Measurements from ENCODE around the gene RAC2.

RAC2 gene

DNA sequence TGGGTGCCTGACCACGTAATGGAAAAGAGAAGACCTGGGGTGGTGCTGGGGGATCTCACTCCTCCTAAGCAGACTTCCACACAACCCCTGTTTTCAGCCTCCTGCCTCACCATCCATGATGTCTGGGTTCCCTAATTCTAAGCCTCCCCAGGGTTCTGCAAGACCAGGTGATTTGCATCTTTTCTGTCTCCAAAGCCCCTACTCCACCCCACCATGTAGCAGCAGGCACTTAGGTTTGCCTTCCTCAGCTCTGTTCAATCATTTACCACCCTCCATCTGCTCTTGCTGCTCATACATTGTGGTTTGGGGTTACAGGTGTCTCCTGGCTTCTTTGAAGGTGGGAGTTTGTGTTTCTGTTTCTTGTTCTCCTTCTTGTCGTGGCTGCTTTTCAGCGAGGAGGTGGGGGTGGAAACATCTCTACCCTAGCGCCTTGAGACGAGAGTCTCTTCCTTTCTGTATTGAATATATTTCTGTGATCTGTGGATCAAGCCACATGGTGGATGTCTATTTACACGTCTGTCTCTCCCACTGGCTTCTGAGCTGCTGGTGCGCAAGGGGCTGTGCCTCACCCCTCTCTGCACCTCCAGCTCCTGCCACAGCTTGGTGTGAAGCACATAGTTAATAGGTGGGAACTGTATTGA is 25.2 kb downstream of the RAC2 start:
- TF ChIP-seq, protein P1, sequence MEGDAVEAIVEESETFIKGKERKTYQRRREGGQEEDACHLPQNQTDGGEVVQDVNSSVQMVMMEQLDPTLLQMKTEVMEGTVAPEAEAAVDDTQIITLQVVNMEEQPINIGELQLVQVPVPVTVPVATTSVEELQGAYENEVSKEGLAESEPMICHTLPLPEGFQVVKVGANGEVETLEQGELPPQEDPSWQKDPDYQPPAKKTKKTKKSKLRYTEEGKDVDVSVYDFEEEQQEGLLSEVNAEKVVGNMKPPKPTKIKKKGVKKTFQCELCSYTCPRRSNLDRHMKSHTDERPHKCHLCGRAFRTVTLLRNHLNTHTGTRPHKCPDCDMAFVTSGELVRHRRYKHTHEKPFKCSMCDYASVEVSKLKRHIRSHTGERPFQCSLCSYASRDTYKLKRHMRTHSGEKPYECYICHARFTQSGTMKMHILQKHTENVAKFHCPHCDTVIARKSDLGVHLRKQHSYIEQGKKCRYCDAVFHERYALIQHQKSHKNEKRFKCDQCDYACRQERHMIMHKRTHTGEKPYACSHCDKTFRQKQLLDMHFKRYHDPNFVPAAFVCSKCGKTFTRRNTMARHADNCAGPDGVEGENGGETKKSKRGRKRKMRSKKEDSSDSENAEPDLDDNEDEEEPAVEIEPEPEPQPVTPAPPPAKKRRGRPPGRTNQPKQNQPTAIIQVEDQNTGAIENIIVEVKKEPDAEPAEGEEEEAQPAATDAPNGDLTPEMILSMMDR (IDR thresholded peaks at IDR 0.05; ENCODE audit: low read depth, low read length, missing control alignments) = no peak
- H3K4me3 ChIP-seq (ENCODE audit: low read depth, low read length) = peak overlapping the region; percentile 51
- peak; percentile 97 for DNase-seq (ENCODE audit: low read depth)

DNA sequence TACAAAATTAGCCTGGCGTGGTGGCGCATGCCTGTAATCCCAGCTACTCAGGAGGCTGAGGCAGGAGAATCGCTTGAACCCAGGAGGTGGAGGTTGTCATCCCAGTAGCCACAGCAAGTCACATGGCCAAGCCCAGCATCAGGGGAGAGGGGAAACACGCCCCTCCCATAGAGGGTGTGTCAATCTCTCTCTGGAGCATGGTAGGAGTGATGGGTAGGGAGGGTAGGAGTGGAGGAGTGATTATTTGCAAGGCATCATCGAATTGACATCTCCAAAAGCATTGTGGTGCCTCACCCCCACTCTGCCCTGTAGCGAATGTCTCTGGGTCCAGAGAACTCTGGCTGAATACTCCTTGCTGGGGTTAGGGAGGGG is 25.7 kb downstream of the RAC2 start:
- TF ChIP-seq, protein P1 (IDR thresholded peaks at IDR 0.05; ENCODE audit: low read depth, low read length, missing control alignments) = no peak
- DNase-seq (ENCODE audit: low read depth) = no peak
- H3K4me3 ChIP-seq (ENCODE audit: low read depth, low read length) = peak overlapping the region; percentile 37

DNA sequence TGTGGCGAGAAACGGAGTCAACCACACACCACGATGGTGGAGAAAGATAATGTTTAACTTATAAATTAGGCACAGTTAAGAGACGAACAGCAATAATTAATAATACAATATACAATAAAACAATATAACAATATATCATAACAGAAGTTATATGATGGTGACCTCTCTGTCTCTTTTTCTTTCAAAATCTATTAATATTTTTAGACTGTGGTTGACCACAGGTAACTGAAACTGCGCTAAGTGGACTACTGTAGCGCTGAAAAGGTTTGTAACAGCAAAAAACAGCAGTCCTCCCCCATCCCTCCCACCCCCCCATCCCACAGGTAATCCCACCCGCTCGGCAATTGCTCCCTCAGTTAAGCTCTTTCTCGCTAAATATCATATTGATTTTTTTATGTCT is 28.2 kb downstream of the RAC2 start:
- H3K4me3 ChIP-seq (ENCODE audit: low read depth, low read length) = no peak overlapping the region
- DNase-seq (ENCODE audit: low read depth) = no peak
- TF ChIP-seq, protein P1 (IDR thresholded peaks at IDR 0.05; ENCODE audit: low read depth, low read length, missing control alignments) = no peak

DNA sequence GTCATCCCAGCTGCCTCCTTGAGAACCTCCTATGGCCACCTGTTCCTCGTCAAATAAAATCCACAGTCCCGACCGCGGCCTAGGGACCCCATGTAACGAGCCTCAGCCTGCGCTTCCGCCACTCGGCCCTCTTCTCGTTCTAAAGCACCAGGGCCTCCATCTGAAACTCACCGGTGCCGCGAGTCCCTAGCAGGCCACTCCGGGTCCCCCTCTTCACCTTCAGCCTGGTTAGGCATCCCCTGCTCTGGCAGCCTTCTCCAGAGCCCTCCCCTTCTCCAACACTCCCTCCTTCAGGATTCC is 29.4 kb downstream of the RAC2 start:
- TF ChIP-seq, protein P1 (IDR thresholded peaks at IDR 0.05; ENCODE audit: low read depth, low read length, missing control alignments) = no peak

DNA sequence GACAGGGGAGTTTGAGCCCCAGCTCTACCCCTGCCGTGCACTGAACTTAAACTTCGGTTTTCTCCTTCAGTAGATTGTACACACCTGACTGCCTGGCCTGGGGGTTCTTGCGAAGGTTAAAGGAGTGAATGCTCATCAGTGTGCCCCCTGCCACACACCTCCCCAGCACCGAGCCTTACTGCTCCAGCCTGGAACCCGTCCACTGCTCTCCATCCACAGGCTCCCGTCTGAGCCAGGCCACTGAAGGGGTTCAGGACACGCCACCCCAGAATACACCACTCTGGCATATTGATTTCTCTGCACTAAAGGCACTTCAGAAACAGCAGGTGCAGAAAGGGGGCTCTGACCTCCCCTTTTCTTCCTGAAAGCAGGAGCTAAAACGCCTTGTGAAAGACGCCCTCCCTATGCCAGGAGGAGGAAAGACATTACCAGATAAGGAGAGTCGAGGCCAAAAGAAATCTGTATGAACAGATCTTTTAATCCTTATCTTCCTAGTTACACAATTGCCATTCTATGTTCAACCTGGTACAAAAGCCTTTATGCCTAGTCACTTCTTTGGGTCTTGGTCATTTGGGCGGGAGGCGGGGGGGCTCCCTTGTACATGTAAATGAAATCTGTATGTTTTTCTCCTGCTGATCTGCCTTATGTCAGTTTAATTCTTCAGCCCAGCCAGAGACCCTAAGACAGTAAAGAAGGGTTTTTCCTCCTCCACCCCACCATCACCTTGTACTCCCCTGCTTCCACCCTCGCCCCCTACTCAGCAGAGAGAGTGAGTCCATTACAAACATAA is 29.9 kb downstream of the RAC2 start:
- DNase-seq (ENCODE audit: low read depth) = no peak
- TF ChIP-seq, protein P1 (IDR thresholded peaks at IDR 0.05; ENCODE audit: low read depth, low read length, missing control alignments) = no peak

More for the DNA sequence above, 29.4 kb downstream of the RAC2 start:
- H3K4me3 ChIP-seq (ENCODE audit: low read depth, low read length) = no peak overlapping the region
- DNase-seq (ENCODE audit: low read depth) = no peak

DNA sequence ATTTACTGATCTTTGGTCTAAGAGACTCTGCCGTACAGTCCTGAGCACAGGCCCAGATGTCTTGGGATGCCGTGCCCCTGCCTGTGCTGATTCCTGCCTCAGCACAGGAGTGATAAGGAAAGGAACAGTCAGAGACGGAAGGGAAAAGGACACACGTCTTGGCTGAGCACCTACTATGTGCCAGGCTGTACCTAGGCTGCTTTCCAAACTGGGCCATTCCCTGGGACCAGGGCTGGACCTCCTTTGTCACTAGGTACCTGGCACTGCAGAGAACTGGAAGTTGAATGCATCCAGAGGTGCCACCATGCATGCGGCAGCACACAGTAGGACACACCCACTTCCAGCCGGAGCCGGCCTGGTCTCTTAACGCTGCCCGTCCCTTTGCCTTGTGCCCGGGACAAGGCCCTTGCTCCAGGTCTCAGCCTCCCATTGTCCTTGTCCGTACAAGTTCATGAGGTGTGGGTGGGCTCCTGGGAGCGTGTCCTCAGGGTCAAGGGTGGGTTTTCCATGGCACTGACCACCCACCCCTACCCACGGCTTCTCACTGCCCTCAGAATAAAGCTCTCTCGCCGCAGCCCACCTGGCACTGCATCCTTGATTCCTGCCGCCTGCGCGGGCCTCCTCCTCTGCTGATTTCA is 30.7 kb downstream of the RAC2 start:
- TF ChIP-seq, protein P1 (IDR thresholded peaks at IDR 0.05; ENCODE audit: low read depth, low read length, missing control alignments) = no peak
- DNase-seq (ENCODE audit: low read depth) = no peak

More for the DNA sequence above, 29.9 kb downstream of the RAC2 start:
- H3K4me3 ChIP-seq (ENCODE audit: low read depth, low read length) = no peak overlapping the region

More for the DNA sequence above, 30.7 kb downstream of the RAC2 start:
- no peak overlapping the region for H3K4me3 ChIP-seq (ENCODE audit: low read depth, low read length)

All from GM12864 (cell line).